IPS-20b (cell line): ENCODE results near the gene FANK1.
"Not testable (repeated sequence)": the region's sequence is repeated elsewhere in the genome, so short reads cannot be mapped to it uniquely, and the experiment has no call there.

Experiments used
- H3K27ac ChIP-seq: one replicate; pipeline ENCODE4 v1.5.1; 2013; ENCODE audit warnings: low read length
- H3K27me3 ChIP-seq: 2 replicates; pipeline ENCODE4 v1.6.1; 2013; ENCODE audit warnings: mild to moderate bottlenecking, low read length, inconsistent platforms; ENCODE audit not compliant: insufficient read depth
- H3K36me3 ChIP-seq: 2 replicates; pipeline ENCODE4 v1.6.1; 2013; ENCODE audit warnings: low read depth, mild to moderate bottlenecking, inconsistent platforms, low read length, moderate library complexity; ENCODE audit not compliant: insufficient read depth
- H3K4me1 ChIP-seq: 2 replicates; pipeline ENCODE4 v1.6.1; 2013; ENCODE audit warnings: mild to moderate bottlenecking, control low read depth, inconsistent platforms, low read length, moderate library complexity; ENCODE audit not compliant: insufficient read depth
- H3K4me3 ChIP-seq: 2 replicates; pipeline ENCODE4 v1.5.1; 2013; ENCODE audit warnings: mild to moderate bottlenecking, low read length, inconsistent platforms
- H3K9ac ChIP-seq: 2 replicates; pipeline ENCODE4 v1.6.1; 2013; ENCODE audit warnings: low read depth, mild to moderate bottlenecking, inconsistent platforms, low read length, moderate library complexity
- H3K9me3 ChIP-seq: 2 replicates; pipeline ENCODE4 v1.6.1; 2013; ENCODE audit warnings: mild to moderate bottlenecking, low read depth, low read length, inconsistent platforms; ENCODE audit not compliant: insufficient read depth

Gene FANK1

GRCh38 chr10:125896088-125896934, at the start of gene FANK1:
Gene FANK1 (plus strand): TSS chr10:125896564. CDS start chr10:125896643, 79 bp downstream.
- H3K4me1 ChIP-seq, H3K27ac ChIP-seq, H3K9me3 ChIP-seq, H3K36me3 ChIP-seq: not testable (repeated sequence)
- Histone ChIP-seq H3K4me3 (peak within 1 kb of the TSS; percentile 68), H3K27me3 (peaks cover 21% of the 10 kb centered on the region; the same call in 1 of the 2 replicates), H3K9ac (peak within 1 kb of the TSS; percentile 69; the same call in 1 of the 2 replicates)

GRCh38 chr10:125846894-125847293, 49.5 kb upstream of the FANK1 start:
- Histone ChIP-seq H3K27ac (no peak overlapping the region), H3K4me1 (no peaks in the 10 kb centered on the region), H3K9me3 (no peaks in the 10 kb centered on the region), H3K9ac (no peak overlapping the region), H3K4me3 (no peak overlapping the region), H3K27me3 (no peaks in the 10 kb centered on the region), H3K36me3 (peaks cover 28% of the 10 kb centered on the region)

- peaks cover 35% of the 10 kb centered on the region for H3K36me3 ChIP-seq
- H3K4me3 ChIP-seq = no peak overlapping the region
- H3K27ac ChIP-seq = no peak overlapping the region
- no peaks in the 10 kb centered on the region for H3K4me1 ChIP-seq
- H3K27me3 ChIP-seq = no peaks in the 10 kb centered on the region
- no peaks in the 10 kb centered on the region for H3K9me3 ChIP-seq
- no peak overlapping the region for H3K9ac ChIP-seq
Measured at GRCh38 chr10:125848371-125848770, 48.0 kb upstream of the FANK1 start.

- H3K27ac ChIP-seq = no peak overlapping the region
- no peaks in the 10 kb centered on the region for H3K4me1 ChIP-seq
- H3K9ac ChIP-seq = no peak overlapping the region
- peaks cover 37% of the 10 kb centered on the region for H3K36me3 ChIP-seq
- no peak overlapping the region for H3K4me3 ChIP-seq
- H3K27me3 ChIP-seq = no peaks in the 10 kb centered on the region
- H3K9me3 ChIP-seq = no peaks in the 10 kb centered on the region
Measured at GRCh38 chr10:125848857-125849256, 47.5 kb upstream of the FANK1 start.

GRCh38 chr10:125849448-125849847, 46.9 kb upstream of the FANK1 start:
- H3K36me3 ChIP-seq = peaks cover 34% of the 10 kb centered on the region
- no peaks in the 10 kb centered on the region for H3K4me1 ChIP-seq
- no peaks in the 10 kb centered on the region for H3K27me3 ChIP-seq
- H3K27ac ChIP-seq = no peak overlapping the region
- H3K9me3 ChIP-seq = no peaks in the 10 kb centered on the region
- no peak overlapping the region for H3K9ac ChIP-seq
- no peak overlapping the region for H3K4me3 ChIP-seq

GRCh38 chr10:125850766-125851731, 45.3 kb upstream of the FANK1 start:
- H3K27me3 ChIP-seq = no peaks in the 10 kb centered on the region

GRCh38 chr10:125852487-125852886, 43.9 kb upstream of the FANK1 start:
- no peaks in the 10 kb centered on the region for H3K9me3 ChIP-seq
- H3K9ac ChIP-seq = no peak overlapping the region
- H3K4me3 ChIP-seq = no peak overlapping the region
- H3K36me3 ChIP-seq = peaks cover 30% of the 10 kb centered on the region
- no peaks in the 10 kb centered on the region for H3K27me3 ChIP-seq
- H3K27ac ChIP-seq = no peak overlapping the region
- H3K4me1 ChIP-seq = no peaks in the 10 kb centered on the region

More at GRCh38 chr10:125850766-125851731, 45.3 kb upstream of the FANK1 start:
- no peak overlapping the region for H3K9ac ChIP-seq
- H3K27ac ChIP-seq = no peak overlapping the region
- H3K36me3 ChIP-seq = peaks cover 34% of the 10 kb centered on the region
- no peaks in the 10 kb centered on the region for H3K9me3 ChIP-seq
- no peak overlapping the region for H3K4me3 ChIP-seq
- no peaks in the 10 kb centered on the region for H3K4me1 ChIP-seq

GRCh38 chr10:125857185-125857760, 39.1 kb upstream of the FANK1 start:
- Histone ChIP-seq H3K9ac (no peak overlapping the region), H3K27ac (no peak overlapping the region), H3K36me3 (peaks cover 26% of the 10 kb centered on the region), H3K9me3 (no peaks in the 10 kb centered on the region), H3K27me3 (no peaks in the 10 kb centered on the region), H3K4me3 (no peak overlapping the region), H3K4me1 (no peaks in the 10 kb centered on the region)

GRCh38 chr10:125859128-125859817, 37.1 kb upstream of the FANK1 start:
- H3K27me3 ChIP-seq = no peaks in the 10 kb centered on the region
- H3K27ac ChIP-seq = no peak overlapping the region
- peaks cover 13% of the 10 kb centered on the region; the same call in 1 of the 2 replicates for H3K36me3 ChIP-seq
- no peak overlapping the region for H3K4me3 ChIP-seq
- H3K4me1 ChIP-seq = no peaks in the 10 kb centered on the region
- no peaks in the 10 kb centered on the region for H3K9me3 ChIP-seq
- no peak overlapping the region for H3K9ac ChIP-seq

GRCh38 chr10:125865120-125865519, 31.2 kb upstream of the FANK1 start:
- Histone ChIP-seq H3K27ac (no peak overlapping the region), H3K4me1 (no peaks in the 10 kb centered on the region), H3K4me3 (no peak overlapping the region), H3K9ac (no peak overlapping the region), H3K36me3 (peaks cover 18% of the 10 kb centered on the region), H3K27me3 (no peaks in the 10 kb centered on the region), H3K9me3 (no peaks in the 10 kb centered on the region)

GRCh38 chr10:125866421-125867029, 29.8 kb upstream of the FANK1 start:
- peaks cover 18% of the 10 kb centered on the region for H3K36me3 ChIP-seq

More at GRCh38 chr10:125866421-125867029, 29.8 kb upstream of the FANK1 start:
- Histone ChIP-seq H3K4me1 (no peaks in the 10 kb centered on the region), H3K9me3 (no peaks in the 10 kb centered on the region), H3K27me3 (no peaks in the 10 kb centered on the region), H3K4me3 (no peak overlapping the region), H3K9ac (no peak overlapping the region), H3K27ac (no peak overlapping the region)
